Stimulated activated CD8-positive, alpha-beta memory T cell treated with anti-CD3 and anti-CD28 coated beads, Interleukin-4, amount 100 ng/mL, for 48 hours (primary cell): ENCODE measurements around the gene MAST4.

ENCODE experiments used
- DNase-seq: peaks from one replicate; pipeline ENCODE4 v3.0.0-alpha.2; 2020

The MAST4 gene

DNA sequence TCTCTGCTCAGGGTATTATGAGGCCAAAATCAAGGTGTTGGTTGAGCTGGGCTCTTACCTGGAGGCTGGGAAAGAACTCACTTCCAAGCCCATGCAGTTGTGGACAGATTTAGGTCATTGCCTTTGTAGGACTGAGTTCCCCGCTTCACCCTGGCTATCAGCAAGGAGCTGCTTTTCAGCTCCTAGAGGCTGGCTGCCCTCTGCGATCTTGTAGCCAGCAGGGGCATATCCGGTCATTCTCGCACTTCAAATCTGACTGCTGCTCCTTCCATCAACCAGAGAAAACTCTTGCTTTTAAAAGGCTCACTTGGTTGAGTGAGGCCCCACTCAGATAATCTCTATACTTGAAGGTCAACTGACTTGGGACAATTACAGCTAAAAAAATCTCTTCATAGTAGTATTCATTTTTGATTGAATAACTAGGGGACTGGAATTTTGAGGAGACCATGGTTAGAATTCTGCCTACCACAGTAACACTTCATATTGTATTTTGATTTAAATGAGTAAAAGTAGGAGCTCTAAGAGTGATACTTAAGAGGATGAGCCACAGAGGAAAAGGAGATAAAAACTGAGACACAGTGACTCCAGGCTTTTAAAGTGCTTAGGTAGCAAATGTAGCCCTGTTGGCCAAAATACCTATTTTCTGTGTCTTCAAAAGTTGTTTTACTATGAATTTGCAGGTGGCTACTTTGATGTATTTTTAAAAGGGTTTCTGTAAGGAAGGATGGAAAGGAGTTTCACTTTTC lies 463.0 kb downstream of the MAST4 start:
- no peak for DNase-seq

DNA sequence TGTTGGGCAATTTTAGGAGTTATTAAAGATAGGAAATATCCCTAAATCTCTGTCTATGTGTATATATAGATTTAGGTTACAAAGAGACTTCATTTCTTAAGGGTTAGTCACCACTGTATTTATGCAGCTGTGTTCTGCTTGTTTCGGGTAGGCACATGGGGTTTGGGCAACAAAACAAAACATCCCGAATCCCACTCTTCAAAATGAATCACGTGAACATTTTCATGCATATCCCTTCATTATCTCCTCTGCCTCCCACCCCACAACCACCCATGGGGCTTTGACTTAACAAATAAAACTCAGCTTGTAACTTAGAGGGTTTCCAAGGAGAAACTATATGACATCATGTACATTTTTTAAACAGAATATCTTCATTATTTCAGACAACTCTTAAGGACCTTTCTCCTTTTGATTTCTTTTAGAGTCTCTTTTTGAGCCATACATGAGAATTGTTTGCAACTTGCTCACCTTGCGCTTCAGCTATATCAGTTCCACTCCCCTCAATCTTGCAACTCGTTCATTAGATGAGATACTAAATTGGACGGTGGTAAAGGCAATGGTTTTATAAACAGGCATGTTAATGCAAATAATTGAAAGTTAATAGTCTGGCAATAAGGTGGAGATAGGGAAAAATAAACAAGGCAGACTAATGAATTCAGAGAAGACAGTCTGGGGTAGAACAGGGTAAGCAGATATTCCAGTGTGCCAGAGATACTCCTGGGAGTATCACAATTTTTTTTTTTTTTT lies 463.7 kb downstream of the MAST4 start:
- DNase-seq, result no peak

DNA sequence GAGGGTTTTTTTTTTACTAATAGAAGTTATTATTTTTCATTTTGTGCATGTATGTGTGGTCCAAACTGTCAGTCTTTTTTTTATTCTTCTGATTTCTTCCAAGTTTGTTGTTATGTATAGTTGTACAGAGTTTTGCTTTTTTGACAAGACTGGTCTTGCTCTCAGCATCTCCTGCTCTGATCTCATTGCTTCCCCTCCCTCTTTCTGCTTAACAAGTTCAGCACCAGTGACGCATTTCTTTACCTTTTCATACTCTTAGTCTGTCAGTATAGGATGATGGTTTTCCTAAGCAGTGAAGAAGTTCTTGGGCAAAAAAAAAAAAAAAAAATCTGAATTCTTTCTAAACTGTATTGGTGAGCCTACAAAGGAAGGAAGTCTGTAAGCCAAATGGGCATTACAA lies 465.3 kb downstream of the MAST4 start:
- DNase-seq, result no peak

DNA sequence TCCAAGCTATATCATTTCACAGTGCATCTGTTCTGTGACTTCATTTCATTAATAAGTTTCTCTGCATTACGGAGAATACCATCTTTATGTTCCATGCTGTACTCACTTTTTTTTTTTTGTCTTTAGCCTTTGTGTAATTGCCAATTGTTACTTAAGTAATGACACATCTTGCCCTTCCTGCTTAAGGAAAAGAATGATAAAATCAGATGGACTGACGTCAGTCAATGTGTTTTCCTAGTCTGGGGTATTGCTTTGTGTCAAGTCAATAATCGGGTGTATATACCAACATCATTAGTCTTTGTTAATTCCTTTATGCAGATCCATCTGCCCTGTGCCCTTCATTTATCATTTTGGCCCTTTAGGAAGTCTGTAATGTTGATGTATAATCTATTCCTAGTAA lies 466.9 kb downstream of the MAST4 start:
- DNase-seq, result no peak

DNA sequence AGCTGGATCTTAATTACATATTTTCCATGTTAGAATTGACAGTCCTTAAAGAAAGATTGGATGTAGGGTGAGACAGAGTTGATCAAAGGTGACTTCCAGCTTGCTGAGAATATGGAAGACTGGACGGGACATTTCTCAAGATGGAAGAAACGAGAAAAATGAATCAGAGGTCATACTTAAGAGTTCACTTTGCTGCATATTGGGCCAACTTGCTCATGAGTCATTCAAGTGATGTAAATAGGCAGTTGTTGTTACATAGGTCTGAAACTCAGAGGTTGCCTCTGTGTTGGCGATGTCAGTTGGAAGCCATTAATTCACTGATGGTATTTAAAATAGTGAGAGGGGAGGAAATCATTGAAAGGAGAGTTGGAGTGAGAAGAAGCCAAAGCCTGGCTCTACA lies 467.6 kb downstream of the MAST4 start:
- no peak for DNase-seq

DNA sequence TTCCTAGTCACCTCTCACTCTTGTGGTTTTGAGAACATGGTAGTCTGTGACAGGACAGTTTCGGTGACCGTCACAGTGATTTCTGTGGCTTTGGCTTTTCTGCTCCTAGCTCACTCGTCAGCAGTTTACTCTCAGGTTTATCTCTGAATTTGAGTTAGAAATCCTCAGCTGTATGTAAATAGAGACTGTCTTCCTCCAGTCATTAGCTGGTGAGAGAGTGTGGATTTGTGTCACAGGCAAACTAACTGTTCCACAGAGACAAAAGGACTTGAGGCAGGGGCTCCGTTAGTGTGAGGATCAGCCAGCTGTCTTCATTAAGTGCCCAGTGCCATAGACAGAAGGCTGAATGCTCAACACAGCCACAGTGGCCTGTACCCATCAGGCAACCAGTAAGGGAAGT lies 469.0 kb downstream of the MAST4 start:
- peak; percentile 53 for DNase-seq

DNA sequence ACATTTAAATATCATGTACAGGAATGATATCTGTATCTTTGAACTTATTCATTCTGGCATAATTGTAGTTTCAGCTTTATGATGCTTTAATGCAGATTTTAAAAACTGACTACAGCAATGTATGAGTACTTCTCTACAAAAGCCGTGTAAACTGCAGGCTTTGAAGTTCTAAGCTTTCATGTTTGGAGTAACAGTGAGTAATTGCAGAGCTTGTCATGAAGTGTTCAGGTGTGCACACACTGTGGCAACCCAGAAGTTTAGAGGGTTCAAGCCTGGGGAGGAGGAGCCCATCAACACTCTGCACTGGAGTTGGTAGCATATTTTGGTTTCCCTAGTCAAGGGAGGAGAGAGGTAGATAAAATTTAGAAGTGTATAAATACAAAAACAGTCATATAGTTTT lies 469.5 kb downstream of the MAST4 start:
- no peak for DNase-seq

DNA sequence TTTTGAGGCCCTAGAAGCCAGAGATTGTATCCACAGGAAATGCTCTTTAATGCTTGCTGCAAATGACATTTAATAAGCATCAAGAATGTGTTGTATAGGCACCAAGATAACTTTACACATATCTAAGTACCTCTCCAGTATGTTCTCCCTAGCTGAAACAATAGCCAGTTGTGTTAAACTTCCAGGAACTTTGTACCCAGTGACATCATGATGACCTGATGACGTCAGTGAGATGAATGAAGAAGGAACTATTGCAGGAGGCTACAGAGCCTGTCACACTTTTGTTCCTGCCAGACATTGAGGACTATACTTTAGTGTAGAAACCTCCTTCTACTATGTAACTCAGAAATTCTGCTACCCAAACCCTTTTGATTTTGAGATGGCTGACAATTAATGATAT lies 470.6 kb downstream of the MAST4 start:
- no peak for DNase-seq

DNA sequence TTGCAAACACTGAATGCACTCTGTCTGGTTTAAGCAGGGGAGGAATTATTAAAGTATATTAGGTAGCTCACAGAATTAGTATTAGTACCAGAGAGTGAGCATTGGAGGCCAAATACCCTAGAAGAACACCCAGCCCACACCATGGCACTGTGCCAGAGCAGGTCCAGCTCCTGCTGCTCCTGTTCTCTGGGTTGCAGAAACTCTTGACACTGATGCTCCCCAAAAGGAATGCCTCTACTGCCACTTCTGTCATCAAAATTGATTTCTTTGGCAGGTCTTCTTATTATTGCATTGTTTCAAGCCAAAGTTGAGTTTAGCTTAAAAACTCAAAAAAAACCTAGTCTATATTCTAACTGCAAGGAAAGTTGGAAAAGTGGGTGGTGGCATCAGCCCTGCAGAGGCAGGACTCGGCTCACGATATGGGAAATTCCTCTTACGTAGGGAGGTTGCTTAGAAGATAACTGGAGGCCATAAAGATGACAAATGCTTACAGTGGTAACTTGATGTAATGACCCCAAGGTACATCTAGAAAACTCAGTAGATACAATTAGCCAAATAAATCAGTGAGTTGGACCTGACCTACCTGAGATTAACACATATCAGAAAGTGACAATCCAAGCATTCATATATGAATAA lies 477.0 kb downstream of the MAST4 start:
- no peak for DNase-seq

DNA sequence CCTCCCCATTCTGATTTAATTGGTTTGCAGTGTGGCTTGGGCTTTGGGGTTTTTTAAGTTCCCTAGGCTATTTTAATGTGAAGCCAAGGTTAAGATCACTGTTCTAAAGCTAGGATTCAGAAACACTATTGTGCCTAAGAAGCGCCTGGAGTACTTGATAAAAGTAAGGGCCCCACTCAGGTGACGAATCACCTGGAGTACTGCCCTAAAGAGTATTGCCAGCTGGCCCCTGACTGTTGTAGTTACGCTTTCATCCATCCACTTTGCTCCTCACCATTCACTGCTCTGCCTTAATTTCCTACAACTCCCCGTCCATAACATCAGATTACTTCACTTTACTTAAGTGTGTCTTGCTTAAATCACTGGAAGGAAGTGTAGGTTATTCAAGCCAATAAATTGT lies 481.1 kb downstream of the MAST4 start:
- DNase-seq, result no peak

DNA sequence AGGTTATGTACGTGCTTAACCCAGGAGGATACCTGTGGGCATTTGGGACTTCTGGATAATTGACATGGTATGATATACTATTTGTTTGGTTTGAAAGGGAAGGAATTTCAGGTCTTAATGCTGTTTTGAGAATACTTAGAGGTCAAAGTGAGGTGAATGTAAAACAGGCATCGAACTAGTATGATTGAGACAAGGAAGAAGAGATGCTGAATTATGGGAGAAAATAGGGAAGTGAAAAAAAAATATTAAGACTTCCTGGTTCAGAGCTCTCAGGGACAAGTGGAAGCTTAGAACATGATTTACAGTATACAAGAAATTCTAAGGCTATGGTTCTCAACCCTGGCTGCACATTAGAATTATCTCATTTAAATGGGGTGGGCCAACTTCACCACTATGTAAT lies 485.1 kb downstream of the MAST4 start:
- DNase-seq, result no peak

DNA sequence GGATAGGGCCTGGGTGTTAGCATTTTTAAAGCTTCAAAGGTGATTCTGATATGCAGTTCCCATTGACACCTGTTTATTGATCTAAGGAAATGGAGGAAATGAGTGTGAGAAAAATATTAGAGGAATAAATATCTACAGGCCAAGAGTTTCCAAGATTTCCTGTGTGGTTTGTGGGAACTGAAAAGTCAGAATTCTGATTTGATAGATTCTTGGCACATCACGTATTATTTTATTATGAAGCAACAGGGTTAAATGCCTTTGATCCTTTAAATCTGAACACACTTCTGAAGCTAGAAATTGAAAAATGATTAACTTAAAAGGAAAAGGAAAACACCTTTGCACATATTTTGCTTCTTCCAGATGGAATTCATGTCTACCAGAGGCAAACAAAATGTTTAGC lies 486.7 kb downstream of the MAST4 start:
- no peak for DNase-seq

DNA sequence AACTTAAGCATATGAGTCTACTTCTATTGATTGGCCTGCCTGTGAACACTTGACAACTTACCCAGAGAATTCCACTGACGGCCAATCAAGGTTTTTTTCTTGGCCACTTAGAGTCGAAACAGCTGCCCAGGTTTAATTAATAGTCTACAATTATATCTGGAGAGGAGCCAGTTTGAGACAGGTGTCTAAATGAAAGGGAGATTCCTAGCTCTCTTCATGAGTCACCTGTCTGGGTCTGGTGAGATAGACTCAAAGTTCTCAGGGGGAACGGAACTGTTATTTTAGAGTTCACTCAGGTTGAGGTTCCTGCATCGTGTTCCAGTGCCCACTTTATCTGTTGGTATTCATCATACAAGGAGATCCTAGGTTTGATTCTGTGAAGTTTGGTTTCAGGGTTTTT lies 489.4 kb downstream of the MAST4 start:
- DNase-seq, result no peak

DNA sequence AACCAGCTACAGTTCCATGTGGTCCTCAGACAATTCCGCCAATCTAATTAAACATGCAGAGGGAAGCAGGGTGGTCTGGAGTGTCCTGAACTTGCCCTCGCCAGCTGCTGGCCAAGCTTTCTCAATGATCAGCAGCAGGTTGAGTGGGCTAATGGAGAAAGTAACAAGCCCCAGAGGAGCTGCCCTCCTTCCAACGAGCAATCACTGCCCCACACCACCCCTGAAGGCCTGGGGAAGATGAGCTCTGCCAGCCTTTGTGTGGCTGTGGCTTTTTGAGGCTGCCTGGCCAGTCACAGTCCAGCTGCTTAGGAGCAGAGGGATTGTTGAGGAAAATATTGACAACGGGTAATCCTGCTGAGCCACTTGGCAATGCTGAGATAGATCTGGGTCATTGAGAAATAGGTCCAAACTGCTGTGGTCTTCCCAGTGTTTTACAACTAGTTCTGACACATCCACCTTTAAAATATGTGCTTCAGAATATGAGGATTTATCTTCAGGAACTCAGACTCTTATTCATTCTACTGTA lies 493.1 kb downstream of the MAST4 start:
- DNase-seq, result no peak

DNA sequence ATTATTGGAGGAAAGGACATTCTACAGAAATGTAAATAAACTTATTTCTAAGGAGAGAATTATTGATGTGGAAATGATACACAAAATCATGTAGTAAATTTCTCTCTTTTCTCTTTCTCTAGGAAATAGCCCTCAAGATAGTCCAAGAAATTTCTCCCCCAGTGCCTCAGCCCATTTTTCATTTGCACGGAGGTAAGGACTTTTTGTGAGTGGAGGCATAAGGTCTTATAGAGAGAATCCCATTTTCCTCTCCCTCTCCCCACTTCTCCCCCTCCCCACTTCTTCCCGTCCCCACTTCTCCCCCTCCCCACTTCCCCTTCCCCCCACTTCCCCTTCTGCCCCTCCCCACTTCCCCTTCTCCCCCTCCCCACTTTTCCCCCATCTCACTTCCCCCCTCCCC lies 493.8 kb downstream of the MAST4 start:
- no peak for DNase-seq

DNA sequence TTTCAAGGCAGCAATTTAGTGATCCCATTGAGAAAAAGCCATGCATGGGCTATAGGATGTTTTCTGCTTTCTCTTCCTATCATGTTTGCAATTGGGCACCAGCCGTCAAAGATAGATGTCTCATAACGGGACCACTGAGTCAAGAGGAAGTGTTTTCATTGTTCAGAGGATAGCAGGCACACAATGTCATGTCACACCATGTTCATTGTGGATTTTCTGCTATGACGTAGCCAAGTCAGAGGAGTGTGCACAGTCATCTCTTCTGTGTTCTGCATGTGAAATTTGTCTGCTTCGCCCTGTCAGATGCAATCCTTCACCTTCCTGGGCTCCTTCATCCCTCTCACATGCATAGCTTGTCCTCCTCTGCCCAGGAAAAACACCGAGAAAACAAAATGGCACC lies 494.4 kb downstream of the MAST4 start:
- no peak for DNase-seq

DNA sequence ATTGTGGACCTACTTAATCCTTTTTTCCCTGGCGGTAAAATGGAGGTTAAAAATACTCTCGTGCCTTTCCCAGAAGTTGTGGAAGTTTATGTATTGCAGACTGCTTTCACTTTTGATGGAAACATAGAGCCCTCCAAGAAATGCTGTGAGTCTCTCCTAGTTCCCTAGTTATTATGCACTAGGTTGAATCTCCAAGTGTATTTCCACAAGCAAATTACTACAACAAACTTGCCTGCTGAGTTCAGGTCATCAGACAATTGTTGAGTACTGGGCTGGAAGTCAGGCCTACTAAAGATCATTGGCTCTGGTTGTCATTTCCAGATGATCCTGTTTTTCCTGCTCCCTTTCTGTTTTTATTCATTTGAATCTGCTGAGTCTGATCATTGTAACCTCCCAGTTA lies 496.3 kb downstream of the MAST4 start:
- DNase-seq, result no peak

DNA sequence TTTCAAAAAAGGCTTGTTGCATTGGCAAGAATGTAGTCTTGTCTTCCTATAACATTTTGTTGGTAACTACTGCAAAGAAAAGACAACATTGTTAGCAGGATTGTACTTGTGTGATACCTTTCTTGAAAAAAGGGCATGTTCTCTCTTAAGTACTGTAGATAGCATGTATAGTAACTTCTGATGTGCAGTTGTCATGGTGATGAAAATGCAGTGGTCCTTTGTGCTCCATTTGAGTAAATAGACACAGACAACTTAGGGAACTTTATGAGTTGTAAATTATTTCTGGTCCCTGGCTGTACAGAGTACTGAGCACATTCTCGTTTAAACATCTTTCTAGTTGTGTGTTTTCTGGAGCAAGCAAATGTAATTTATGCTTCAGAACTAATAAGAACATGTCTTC lies 497.1 kb downstream of the MAST4 start:
- no peak for DNase-seq

DNA sequence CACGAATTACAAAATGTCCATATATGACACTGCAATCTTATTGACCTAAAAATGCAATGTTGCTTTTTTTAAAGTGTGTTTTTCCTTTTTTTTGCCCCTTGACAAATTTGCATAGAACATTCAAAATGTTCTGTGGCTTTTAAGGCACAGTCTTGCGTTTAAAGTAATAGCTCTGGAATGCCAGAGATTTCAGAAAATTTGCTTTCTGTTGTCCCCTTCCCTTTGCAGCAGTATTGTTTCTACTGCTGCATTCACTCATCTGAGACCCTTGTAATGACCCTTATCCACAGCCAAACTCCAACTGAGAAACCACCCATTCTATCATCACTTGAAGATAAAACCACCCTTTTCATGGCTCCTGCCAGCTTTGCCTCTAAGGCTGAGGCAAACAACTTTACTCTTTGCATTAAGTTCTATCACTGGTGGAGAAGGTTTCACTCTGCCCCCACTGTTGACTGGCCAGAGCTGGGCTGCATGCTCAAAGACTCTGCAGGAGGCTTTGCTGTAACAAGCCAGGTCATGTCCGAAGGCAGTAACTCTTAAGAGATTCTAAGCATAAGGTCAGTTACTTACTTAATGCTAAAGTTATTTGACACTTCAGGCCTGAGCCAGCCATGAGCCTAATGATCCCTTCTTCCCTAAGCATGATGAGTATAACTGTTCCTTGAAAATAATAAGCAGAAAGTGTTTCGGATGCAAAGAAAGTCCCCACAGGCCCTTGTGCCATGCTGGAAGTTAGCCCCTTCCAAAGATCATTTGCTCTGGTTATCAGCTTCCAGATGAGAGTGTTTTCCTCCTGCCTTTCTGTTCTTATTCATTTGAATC lies 498.5 kb downstream of the MAST4 start:
- no peak for DNase-seq

DNA sequence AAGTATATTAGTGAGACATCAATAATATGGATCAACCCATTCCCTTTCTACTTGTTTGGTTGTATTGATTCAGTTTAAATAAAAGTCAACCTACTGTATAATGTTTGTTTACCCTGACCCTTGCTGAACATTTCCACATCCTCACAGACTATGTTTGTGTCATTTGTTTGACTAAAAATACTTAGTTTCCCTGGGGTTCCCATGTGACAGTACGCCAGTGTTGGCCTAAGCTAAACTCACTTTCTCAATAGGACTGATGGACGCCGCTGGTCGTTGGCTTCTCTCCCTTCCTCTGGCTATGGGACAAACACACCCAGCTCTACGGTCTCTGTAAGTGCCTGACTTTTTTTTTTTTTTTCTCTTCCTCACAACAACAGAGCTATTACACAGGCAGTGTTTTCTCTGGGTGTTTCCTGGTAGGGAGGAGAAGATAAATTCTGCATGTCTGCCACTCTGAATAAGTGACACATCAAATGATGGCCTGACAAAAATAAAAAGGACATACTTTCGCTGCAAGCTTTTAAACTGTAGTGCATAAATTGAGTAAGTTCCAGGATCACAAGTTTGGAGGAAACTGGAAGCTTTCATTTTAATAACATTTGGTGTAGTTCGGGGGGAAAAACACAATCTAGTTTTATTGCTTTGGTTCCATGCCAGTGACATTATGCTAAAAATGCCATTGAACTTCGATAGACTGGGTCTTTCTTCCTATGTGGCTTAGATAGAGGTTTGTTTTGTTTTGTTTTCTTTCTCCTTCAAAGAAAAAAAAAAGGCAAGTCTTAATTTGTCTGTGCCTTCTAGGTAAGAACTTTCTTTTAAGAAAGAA lies 499.4 kb downstream of the MAST4 start:
- DNase-seq, result no peak

DNA sequence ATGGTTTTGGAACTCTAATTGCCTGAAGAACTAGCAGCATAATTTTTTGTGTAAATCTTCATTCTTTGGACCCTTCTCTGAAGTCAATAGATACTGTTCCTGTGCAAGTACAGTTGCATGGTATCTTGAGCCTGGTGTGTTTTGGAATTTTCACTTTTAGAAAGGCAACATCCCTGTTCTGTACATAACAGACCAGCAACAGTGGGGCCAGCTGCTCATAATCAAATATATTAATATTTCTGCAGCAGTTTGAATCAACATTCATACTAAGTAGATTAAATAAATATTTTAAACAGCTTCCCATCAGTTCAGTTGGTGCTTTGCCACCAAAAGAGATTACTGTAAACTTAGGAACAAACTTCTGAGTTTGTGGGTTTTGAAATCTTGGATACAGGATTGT lies 502.5 kb downstream of the MAST4 start:
- DNase-seq, result no peak

DNA sequence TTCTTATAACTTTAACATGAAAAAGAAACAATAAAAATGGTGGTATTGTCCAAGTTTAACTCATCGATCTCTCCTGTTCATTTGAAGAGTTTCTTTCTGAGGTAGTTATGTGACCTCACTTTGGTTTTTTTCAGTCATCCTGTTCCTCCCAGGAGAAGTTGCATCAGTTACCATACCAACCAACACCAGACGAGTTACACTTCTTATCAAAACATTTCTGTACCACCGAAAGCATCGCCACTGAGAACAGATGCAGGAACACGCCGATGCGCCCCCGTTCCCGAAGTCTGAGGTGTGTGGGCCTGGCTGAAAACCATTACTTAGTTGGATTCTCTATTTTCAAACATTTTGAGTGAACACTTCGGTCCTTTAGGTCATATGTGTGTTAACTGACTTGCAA lies 504.1 kb downstream of the MAST4 start:
- peak; percentile 65 for DNase-seq
